Testis (tissue), 2 donors: ENCODE results near the gene GRIN2C.

ENCODE experiments used
- POLR2A ChIP-seq: fragments of 450-650 bp; IDR thresholded peaks from one replicate; pipeline ENCODE4 v1.6.1; 2017; ENCODE audit warnings: antibody characterized with exemption, mild to moderate bottlenecking, moderate library complexity
- TF ChIP-seq, protein P1 (sequence below), 3 experiments: fragments of 450-650 bp in 2 of 3; fragments of 200-600 bp in 1 of 3; sonication (generic) in 1 of 3; IDR thresholded peaks; one replicate each; pipeline ENCODE4 v1.5.1; 2016 to 2019; ENCODE audit warnings: antibody characterized with exemption in 3 of 3, mild to moderate bottlenecking in 2 of 3, moderate library complexity in 1 of 3

- TF ChIP-seq, protein P1, sequence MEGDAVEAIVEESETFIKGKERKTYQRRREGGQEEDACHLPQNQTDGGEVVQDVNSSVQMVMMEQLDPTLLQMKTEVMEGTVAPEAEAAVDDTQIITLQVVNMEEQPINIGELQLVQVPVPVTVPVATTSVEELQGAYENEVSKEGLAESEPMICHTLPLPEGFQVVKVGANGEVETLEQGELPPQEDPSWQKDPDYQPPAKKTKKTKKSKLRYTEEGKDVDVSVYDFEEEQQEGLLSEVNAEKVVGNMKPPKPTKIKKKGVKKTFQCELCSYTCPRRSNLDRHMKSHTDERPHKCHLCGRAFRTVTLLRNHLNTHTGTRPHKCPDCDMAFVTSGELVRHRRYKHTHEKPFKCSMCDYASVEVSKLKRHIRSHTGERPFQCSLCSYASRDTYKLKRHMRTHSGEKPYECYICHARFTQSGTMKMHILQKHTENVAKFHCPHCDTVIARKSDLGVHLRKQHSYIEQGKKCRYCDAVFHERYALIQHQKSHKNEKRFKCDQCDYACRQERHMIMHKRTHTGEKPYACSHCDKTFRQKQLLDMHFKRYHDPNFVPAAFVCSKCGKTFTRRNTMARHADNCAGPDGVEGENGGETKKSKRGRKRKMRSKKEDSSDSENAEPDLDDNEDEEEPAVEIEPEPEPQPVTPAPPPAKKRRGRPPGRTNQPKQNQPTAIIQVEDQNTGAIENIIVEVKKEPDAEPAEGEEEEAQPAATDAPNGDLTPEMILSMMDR (IDR thresholded peaks at IDR 0.05) = no peak
- TF ChIP-seq POLR2A = no peak
These were observed 45.2 kb upstream of the GRIN2C start for GRCh38 chr17:74904687-74905409.
